ENCODE results near the gene CLEC2A.

- TF ChIP-seq CTCF (IDR thresholded peaks at IDR 0.05) (no peak), EP300 (IDR thresholded peaks at IDR 0.05) (no peak), POLR2AphosphoS5 (IDR thresholded peaks at IDR 0.05) (no peak), POLR2A (IDR thresholded peaks at IDR 0.05; ENCODE audit: low read depth) (no peak)
These were observed 23.8 kb downstream of the CLEC2A start for GRCh38 chr12:9908350-9908749.

All from esophagus muscularis mucosa (tissue), 4 donors.